ENCODE results near the gene C10orf71. TPM values are rescaled to one million over a fixed set of nuclear protein-coding genes. Genes with fewer than 3 reads are reported as not detected.

C10orf71 gene
- total RNA-seq, 2 donors from 2014 or later, result 0.82 TPM; not detected in 1

- Histone ChIP-seq H3K27me3 (replicated peaks; ENCODE audit: insufficient read depth) (no peaks in the 10 kb centered on the region), H3K4me1 (replicated peaks) (no peaks in the 10 kb centered on the region), H3K36me3 (no peaks in the 10 kb centered on the region), H3K27ac (no peak overlapping the region), H3K9me3 (no peaks in the 10 kb centered on the region), H3K4me3 (no peak overlapping the region)
- intact Hi-C loops (cut with DNase I), result no loop called here
- DNase-seq (ENCODE audit: low spot score), result no peak
- 90% methylated on average over 8 of the region's 8 CpGs for WGBS
- no peak for TF ChIP-seq POLR2AphosphoS5 (IDR thresholded peaks at IDR 0.05)
- TF ChIP-seq, protein P1, sequence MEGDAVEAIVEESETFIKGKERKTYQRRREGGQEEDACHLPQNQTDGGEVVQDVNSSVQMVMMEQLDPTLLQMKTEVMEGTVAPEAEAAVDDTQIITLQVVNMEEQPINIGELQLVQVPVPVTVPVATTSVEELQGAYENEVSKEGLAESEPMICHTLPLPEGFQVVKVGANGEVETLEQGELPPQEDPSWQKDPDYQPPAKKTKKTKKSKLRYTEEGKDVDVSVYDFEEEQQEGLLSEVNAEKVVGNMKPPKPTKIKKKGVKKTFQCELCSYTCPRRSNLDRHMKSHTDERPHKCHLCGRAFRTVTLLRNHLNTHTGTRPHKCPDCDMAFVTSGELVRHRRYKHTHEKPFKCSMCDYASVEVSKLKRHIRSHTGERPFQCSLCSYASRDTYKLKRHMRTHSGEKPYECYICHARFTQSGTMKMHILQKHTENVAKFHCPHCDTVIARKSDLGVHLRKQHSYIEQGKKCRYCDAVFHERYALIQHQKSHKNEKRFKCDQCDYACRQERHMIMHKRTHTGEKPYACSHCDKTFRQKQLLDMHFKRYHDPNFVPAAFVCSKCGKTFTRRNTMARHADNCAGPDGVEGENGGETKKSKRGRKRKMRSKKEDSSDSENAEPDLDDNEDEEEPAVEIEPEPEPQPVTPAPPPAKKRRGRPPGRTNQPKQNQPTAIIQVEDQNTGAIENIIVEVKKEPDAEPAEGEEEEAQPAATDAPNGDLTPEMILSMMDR (IDR thresholded peaks at IDR 0.05), result no peak
These were observed 25.3 kb upstream of the C10orf71 start for GRCh38 chr10:49273626-49274025.

DNA sequence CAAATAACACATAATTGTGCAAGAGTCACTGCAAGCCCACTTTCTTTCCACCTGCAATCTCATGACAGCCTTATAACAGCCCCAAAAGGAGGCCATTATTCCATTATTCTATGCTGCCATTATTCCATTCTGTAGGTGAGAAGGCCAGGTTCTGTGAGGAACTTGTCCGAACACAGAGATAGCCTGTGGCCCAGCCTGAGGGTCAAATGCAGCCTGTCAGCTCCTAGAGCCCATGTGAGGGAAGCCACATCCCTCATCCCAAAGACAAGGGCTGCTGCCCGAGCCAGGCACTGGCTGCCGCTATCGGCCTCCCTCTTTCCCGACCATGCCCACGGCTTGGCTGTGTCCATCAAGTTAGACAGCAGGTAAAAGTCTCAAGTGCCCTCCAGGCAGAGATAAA is 24.1 kb upstream of the C10orf71 start:
- DNase-seq (ENCODE audit: low spot score), result no peak

GRCh38 chr10:49275896-49276295 is 23.1 kb upstream of the C10orf71 start:
- WGBS, result 83% methylated on average over 4 of the region's 4 CpGs
- no peaks in the 10 kb centered on the region for H3K4me1 ChIP-seq (replicated peaks)
- H3K36me3 ChIP-seq, result no peaks in the 10 kb centered on the region
- H3K27me3 ChIP-seq (replicated peaks; ENCODE audit: insufficient read depth), result peaks cover 4% of the 10 kb centered on the region
- TF ChIP-seq POLR2A (IDR thresholded peaks at IDR 0.05) (no peak), POLR2AphosphoS5 (IDR thresholded peaks at IDR 0.05) (no peak)
- TF ChIP-seq, protein P1 (IDR thresholded peaks at IDR 0.05), result no peak
- DNase-seq (ENCODE audit: low spot score), result no peak
- no peak overlapping the region for H3K27ac ChIP-seq
- H3K9me3 ChIP-seq, result no peaks in the 10 kb centered on the region
- intact Hi-C loops (cut with DNase I), result no loop called here
- H3K4me3 ChIP-seq, result no peak overlapping the region

More for the DNA sequence above, 24.1 kb upstream of the C10orf71 start:
- Histone ChIP-seq H3K27me3 (replicated peaks; ENCODE audit: insufficient read depth) (peaks cover 4% of the 10 kb centered on the region), H3K27ac (no peak overlapping the region), H3K9me3 (no peaks in the 10 kb centered on the region), H3K36me3 (no peaks in the 10 kb centered on the region), H3K4me1 (replicated peaks) (no peaks in the 10 kb centered on the region), H3K4me3 (no peak overlapping the region)
- TF ChIP-seq POLR2A (IDR thresholded peaks at IDR 0.05) (no peak), POLR2AphosphoS5 (IDR thresholded peaks at IDR 0.05) (no peak)
- TF ChIP-seq, protein P1 (IDR thresholded peaks at IDR 0.05), result no peak
- WGBS, result 82% methylated on average over 6 of the region's 6 CpGs
- intact Hi-C loops (cut with DNase I), result no loop called here

DNA sequence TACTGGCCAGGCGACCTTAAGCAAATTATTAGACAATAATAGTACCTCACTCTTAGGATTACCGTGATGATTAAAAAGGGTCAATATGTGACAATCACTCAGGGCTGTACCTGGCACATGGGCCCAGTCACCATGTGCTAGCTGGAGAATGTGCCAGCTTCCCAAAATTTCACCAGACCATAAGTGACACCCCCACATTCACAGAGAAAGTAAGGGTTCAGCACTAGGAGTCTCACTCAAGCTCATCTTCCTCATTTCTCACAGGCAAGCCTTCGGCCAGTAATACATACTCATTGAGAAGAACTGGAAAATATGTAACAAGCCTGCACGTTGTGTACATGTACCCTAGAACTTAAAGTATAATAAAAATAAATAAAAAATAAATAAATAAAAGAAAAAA is 22.4 kb upstream of the C10orf71 start:
- Histone ChIP-seq H3K27ac (no peak overlapping the region), H3K9me3 (no peaks in the 10 kb centered on the region), H3K4me1 (replicated peaks) (no peaks in the 10 kb centered on the region), H3K36me3 (no peaks in the 10 kb centered on the region), H3K4me3 (no peak overlapping the region), H3K27me3 (replicated peaks; ENCODE audit: insufficient read depth) (peaks cover 4% of the 10 kb centered on the region)
- TF ChIP-seq POLR2AphosphoS5 (IDR thresholded peaks at IDR 0.05), result no peak
- TF ChIP-seq POLR2A (IDR thresholded peaks at IDR 0.05), result no peak
- WGBS, result 92% methylated on average over 4 of the region's 4 CpGs
- intact Hi-C loops (cut with DNase I), result no loop called here
- DNase-seq (ENCODE audit: low spot score), result no peak

- TF ChIP-seq POLR2AphosphoS5 (IDR thresholded peaks at IDR 0.05) (no peak), POLR2A (IDR thresholded peaks at IDR 0.05) (no peak)
- TF ChIP-seq, protein P1 (IDR thresholded peaks at IDR 0.05), result no peak
- Histone ChIP-seq H3K4me3 (no peak overlapping the region), H3K9me3 (no peaks in the 10 kb centered on the region), H3K4me1 (replicated peaks) (no peaks in the 10 kb centered on the region), H3K36me3 (no peaks in the 10 kb centered on the region), H3K27me3 (replicated peaks; ENCODE audit: insufficient read depth) (peaks cover 4% of the 10 kb centered on the region), H3K27ac (no peak overlapping the region)
- intact Hi-C loops (cut with DNase I), result no loop called here
- no peak for DNase-seq (ENCODE audit: low spot score)
- 82% methylated on average over 5 of the region's 5 CpGs for WGBS
These were observed 21.0 kb upstream of the C10orf71 start for GRCh38 chr10:49277973-49278372.
